Limb (tissue), 2 donors: ENCODE data around the gene ITPRID1.

ENCODE experiments used
- DNase-seq, 2 donors: peaks; one replicate each; pipeline ENCODE4 v3.0.0-alpha.2; 2016; ENCODE audit errors: extremely low spot score in 2 of 2

The ITPRID1 gene

GRCh38 chr7:31633894-31634494 is 120.1 kb downstream of the ITPRID1 start:
- DNase-seq = peak; percentile 74 to 76

- no peak for DNase-seq
Observed at GRCh38 chr7:31640381-31640780, 126.5 kb downstream of the ITPRID1 start.

GRCh38 chr7:31642681-31643115 is 128.8 kb downstream of the ITPRID1 start:
- no peak for DNase-seq

- no peak for DNase-seq
Observed at GRCh38 chr7:31646942-31647341, 133.1 kb downstream of the ITPRID1 start.

- no peak for DNase-seq
Observed at GRCh38 chr7:31647511-31647910, 133.6 kb downstream of the ITPRID1 start.

- no peak for DNase-seq
Observed at GRCh38 chr7:31648288-31648687, 134.4 kb downstream of the ITPRID1 start.

GRCh38 chr7:31648880-31649279 is 135.0 kb downstream of the ITPRID1 start:
- no peak for DNase-seq

- no peak for DNase-seq
Observed at GRCh38 chr7:31651234-31652062, 137.6 kb downstream of the ITPRID1 start.

- DNase-seq = no peak
Observed at GRCh38 chr7:31652063-31652326, 138.1 kb downstream of the ITPRID1 start.

GRCh38 chr7:31663072-31663471 is 149.2 kb downstream of the ITPRID1 start:
- no peak for DNase-seq

- no peak for DNase-seq
Observed at GRCh38 chr7:31664890-31665289, 151.0 kb downstream of the ITPRID1 start.

GRCh38 chr7:31665546-31665945 is 151.7 kb downstream of the ITPRID1 start:
- no peak for DNase-seq

- DNase-seq = no peak
Observed at GRCh38 chr7:31669461-31669860, 155.6 kb downstream of the ITPRID1 start.

- no peak for DNase-seq
Observed at GRCh38 chr7:31679574-31680305, 165.8 kb downstream of the ITPRID1 start.

- DNase-seq = no peak
Observed at GRCh38 chr7:31683445-31684225, 169.7 kb downstream of the ITPRID1 start.

GRCh38 chr7:31687024-31687748 is 173.3 kb downstream of the ITPRID1 start, which contains the start of gene PPP1R17:
Gene PPP1R17, plus strand, starts transcription at chr7:31687215. Its CDS starts 5,227 bp downstream, at chr7:31692442.
- DNase-seq = peak in 1 of 2 donors; percentile 44

- DNase-seq = no peak
Observed at GRCh38 chr7:31688372-31688771, 174.5 kb downstream of the ITPRID1 start.

- no peak for DNase-seq
Observed at GRCh38 chr7:31688996-31689395, 175.1 kb downstream of the ITPRID1 start.

GRCh38 chr7:31690935-31691334 is 177.0 kb downstream of the ITPRID1 start:
- DNase-seq = no peak

GRCh38 chr7:31692451-31692850 is 178.6 kb downstream of the ITPRID1 start:
- DNase-seq = no peak

GRCh38 chr7:31692871-31693270 is 179.0 kb downstream of the ITPRID1 start:
- DNase-seq = no peak
